SH-SY5Y (cell line): ENCODE data around the gene PNISR.

Experiments used
- GATA2 ChIP-seq: IDR thresholded peaks from 2 replicates; pipeline ENCODE4 v1.6.1; 2011; ENCODE audit warnings: mild to moderate bottlenecking, low read depth, low read length
- GATA3 ChIP-seq: IDR thresholded peaks from 2 replicates; pipeline ENCODE4 v1.6.1; 2011; ENCODE audit warnings: low read depth, mild to moderate bottlenecking, low read length, moderate library complexity

DNA sequence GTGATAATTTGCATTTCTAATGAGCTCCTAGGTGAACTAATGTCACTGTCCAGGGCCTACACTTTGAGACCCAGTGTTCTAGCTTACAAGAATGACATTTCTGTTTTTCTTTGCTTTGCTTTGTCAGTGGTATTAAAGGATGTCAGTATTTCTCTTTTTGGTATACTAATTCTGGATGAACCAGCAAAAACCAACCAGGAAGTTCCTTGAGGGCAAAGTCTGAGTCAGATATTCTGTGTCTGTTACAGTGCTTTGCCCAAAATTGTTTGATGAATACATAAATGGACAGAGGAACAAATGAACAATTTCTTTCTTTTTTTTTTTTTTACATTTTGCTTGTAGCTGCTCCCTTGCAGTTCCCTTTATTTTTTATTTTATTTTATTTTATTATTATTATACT, 46.5 kb downstream of the PNISR start:
- no peak for TF ChIP-seq GATA3
- TF ChIP-seq GATA2, result no peak
